ENCODE results near the gene RTN4RL1. TPM values are rescaled to one million over a fixed set of nuclear protein-coding genes. Genes with fewer than 3 reads are reported as not detected.

Gene RTN4RL1
- total and polyA plus RNA-seq, 4 experiments from 2014 or later, result 0.27 to 2.0 (median 0.39) TPM

- intact Hi-C loops (cut with micrococcal nuclease), result no loop called here
Measured at GRCh38 chr17:2068031-2068518, 42.9 kb upstream of the RTN4RL1 start.

GRCh38 chr17:2067608-2068024, 42.5 kb upstream of the RTN4RL1 start:
- Mint-ChIP-seq H3K27ac (peak overlapping the region in 1 of 7 donors; percentile 61), H3K4me1 (peaks cover 14 to 26% (median 22%) of the 10 kb centered on the region in 4 donors), H3K27me3 (no peaks in the 10 kb centered on the region), H3K9me3 (no peaks in the 10 kb centered on the region), H3K36me3 (peaks cover 70 to 80% of the 10 kb centered on the region in 2 donors), H3K4me3 (no peak overlapping the region)
- peaks cover 32% of the 10 kb centered on the region for H3K36me3 ChIP-seq (ENCODE audit: insufficient read depth, low read length)
- no peaks in the 10 kb centered on the region for H3K9me3 ChIP-seq (ENCODE audit: control insufficient read depth in 1 of 2, low read length in 2 of 2)
- H3K27me3 ChIP-seq (ENCODE audit: insufficient read depth, low read length), result no peaks in the 10 kb centered on the region
- ChIA-PET POLR2A (ENCODE audit: partially characterized antibody) (interaction anchor here (1.2 kb wide), 1 partner anchor 22 kb away, joined by 4 read pairs; no protein-coding TSS in a partner anchor), CTCF (ENCODE audit: partially characterized antibody) (interaction anchor here (1.3 kb wide), 1 partner anchor 215 kb away, joined by 3 read pairs; no protein-coding TSS in a partner anchor)
- intact Hi-C loops (cut with micrococcal nuclease), result no loop called here
- no peak overlapping the region for H3K27ac ChIP-seq (ENCODE audit: low read depth, low read length)
- no peak overlapping the region for H3K4me3 ChIP-seq (ENCODE audit: low read length in 2 of 2)
- H3K4me1 ChIP-seq (ENCODE audit: insufficient read depth, low read length), result peaks cover 27% of the 10 kb centered on the region
- DNase-seq, result no peak

More at GRCh38 chr17:2068031-2068518, 42.9 kb upstream of the RTN4RL1 start:
- Histone ChIP-seq H3K4me1 (ENCODE audit: insufficient read depth, low read length) (peaks cover 27% of the 10 kb centered on the region), H3K4me3 (ENCODE audit: low read length in 2 of 2) (no peak overlapping the region), H3K27me3 (ENCODE audit: insufficient read depth, low read length) (no peaks in the 10 kb centered on the region), H3K9me3 (ENCODE audit: control insufficient read depth in 1 of 2, low read length in 2 of 2) (no peaks in the 10 kb centered on the region), H3K27ac (ENCODE audit: low read depth, low read length) (no peak overlapping the region), H3K36me3 (ENCODE audit: insufficient read depth, low read length) (peaks cover 33% of the 10 kb centered on the region)
- POLR2A ChIA-PET (ENCODE audit: partially characterized antibody), result interaction anchor here (1.0 kb wide), 1 partner anchor 19 kb away, joined by 3 read pairs; no protein-coding TSS in a partner anchor
- Mint-ChIP-seq H3K4me3 (no peak overlapping the region), H3K27ac (peak overlapping the region in 2 of 7 donors; percentile 61 to 79), H3K27me3 (no peaks in the 10 kb centered on the region), H3K36me3 (peaks cover 70 to 81% of the 10 kb centered on the region in 2 donors), H3K9me3 (no peaks in the 10 kb centered on the region), H3K4me1 (peaks cover 14 to 26% (median 22%) of the 10 kb centered on the region in 4 donors)
- CTCF ChIA-PET (ENCODE audit: partially characterized antibody), result interaction anchor here (1.1 to 2.9 kb wide), 3 partner anchors 13 to 215 kb away, joined by 3 to 11 read pairs (median 3); partner anchors contain the start of gene HIC1
- no peak for DNase-seq

GRCh38 chr17:2067048-2067561, 42.0 kb upstream of the RTN4RL1 start:
- Histone ChIP-seq H3K27me3 (ENCODE audit: insufficient read depth, low read length) (no peaks in the 10 kb centered on the region), H3K4me1 (ENCODE audit: insufficient read depth, low read length) (peaks cover 27% of the 10 kb centered on the region), H3K27ac (ENCODE audit: low read depth, low read length) (no peak overlapping the region), H3K4me3 (ENCODE audit: low read length in 2 of 2) (no peak overlapping the region), H3K9me3 (ENCODE audit: control insufficient read depth in 1 of 2, low read length in 2 of 2) (no peaks in the 10 kb centered on the region), H3K36me3 (ENCODE audit: insufficient read depth, low read length) (peaks cover 28% of the 10 kb centered on the region)
- peak overlapping the region in 1 of 7 donors; percentile 12 for H3K27ac Mint-ChIP-seq
- ChIA-PET POLR2A (ENCODE audit: partially characterized antibody) (interaction anchor here (1.2 kb wide), 1 partner anchor 22 kb away, joined by 4 read pairs; no protein-coding TSS in a partner anchor), CTCF (ENCODE audit: partially characterized antibody) (interaction anchor here (0.6 kb wide), 1 partner anchor 373 kb away, joined by 4 read pairs; no protein-coding TSS in a partner anchor)
- H3K4me1 Mint-ChIP-seq, result peaks cover 14 to 26% (median 19%) of the 10 kb centered on the region in 4 donors
- DNase-seq, result peak in 1 of 5 donors; percentile 4
- no peak overlapping the region for H3K4me3 Mint-ChIP-seq
- H3K36me3 Mint-ChIP-seq, result peaks cover 70 to 80% of the 10 kb centered on the region in 2 donors
- intact Hi-C loops (cut with micrococcal nuclease), result no loop called here
- H3K27me3 Mint-ChIP-seq, result no peaks in the 10 kb centered on the region
- H3K9me3 Mint-ChIP-seq, result no peaks in the 10 kb centered on the region

GRCh38 chr17:2065949-2066400, 40.8 kb upstream of the RTN4RL1 start:
- H3K36me3 Mint-ChIP-seq, result peaks cover 65 to 79% of the 10 kb centered on the region in 2 donors
- no peaks in the 10 kb centered on the region for H3K9me3 Mint-ChIP-seq
- intact Hi-C loops (cut with micrococcal nuclease), result no loop called here
- H3K4me3 Mint-ChIP-seq, result no peak overlapping the region
- no peaks in the 10 kb centered on the region for H3K27me3 ChIP-seq (ENCODE audit: insufficient read depth, low read length)
- CTCF ChIA-PET (ENCODE audit: partially characterized antibody), result interaction anchor here (0.7 to 2.7 kb wide), 5 partner anchors 9 to 179 kb away, joined by 3 to 15 read pairs (median 6); no protein-coding TSS in a partner anchor
- no peak overlapping the region for H3K27ac ChIP-seq (ENCODE audit: low read depth, low read length)
- peaks cover 28% of the 10 kb centered on the region for H3K36me3 ChIP-seq (ENCODE audit: insufficient read depth, low read length)
- no peaks in the 10 kb centered on the region for H3K27me3 Mint-ChIP-seq
- H3K4me3 ChIP-seq (ENCODE audit: low read length in 2 of 2), result no peak overlapping the region
- peaks cover 12 to 21% (median 16%) of the 10 kb centered on the region in 4 donors for H3K4me1 Mint-ChIP-seq
- peaks cover 25% of the 10 kb centered on the region for H3K4me1 ChIP-seq (ENCODE audit: insufficient read depth, low read length)
- peak in 1 of 5 donors; percentile 25 for DNase-seq
- no peaks in the 10 kb centered on the region for H3K9me3 ChIP-seq (ENCODE audit: control insufficient read depth in 1 of 2, low read length in 2 of 2)
- peak overlapping the region in 5 of 7 donors; percentile 2 to 72 (median 18) for H3K27ac Mint-ChIP-seq
- POLR2A ChIA-PET (ENCODE audit: partially characterized antibody), result interaction anchor here (2.6 kb wide), 1 partner anchor 10 kb away, joined by 11 read pairs; no protein-coding TSS in a partner anchor

GRCh38 chr17:2064980-2065785, 40.0 kb upstream of the RTN4RL1 start:
- intact Hi-C loops (cut with micrococcal nuclease), result no loop called here
- no peak overlapping the region for H3K4me3 Mint-ChIP-seq
- H3K4me1 Mint-ChIP-seq, result peaks cover 8 to 15% (median 12%) of the 10 kb centered on the region in 4 donors
- CTCF ChIA-PET (ENCODE audit: partially characterized antibody), result interaction anchor here (0.7 to 2.7 kb wide), 5 partner anchors 8 to 180 kb away, joined by 3 to 15 read pairs (median 6); no protein-coding TSS in a partner anchor
- Histone ChIP-seq H3K36me3 (ENCODE audit: insufficient read depth, low read length) (peaks cover 28% of the 10 kb centered on the region), H3K27me3 (ENCODE audit: insufficient read depth, low read length) (no peaks in the 10 kb centered on the region), H3K4me1 (ENCODE audit: insufficient read depth, low read length) (peaks cover 17% of the 10 kb centered on the region), H3K27ac (ENCODE audit: low read depth, low read length) (no peak overlapping the region), H3K9me3 (ENCODE audit: control insufficient read depth in 1 of 2, low read length in 2 of 2) (no peaks in the 10 kb centered on the region), H3K4me3 (ENCODE audit: low read length in 2 of 2) (no peak overlapping the region)
- H3K27me3 Mint-ChIP-seq, result no peaks in the 10 kb centered on the region
- H3K9me3 Mint-ChIP-seq, result no peaks in the 10 kb centered on the region
- DNase-seq, result peak in 3 of 5 donors; percentile 38 to 61 (median 42)
- peak overlapping the region; percentile 19 to 93 (median 77) for H3K27ac Mint-ChIP-seq
- H3K36me3 Mint-ChIP-seq, result peaks cover 69 to 79% of the 10 kb centered on the region in 2 donors
- POLR2A ChIA-PET (ENCODE audit: partially characterized antibody), result interaction anchor here (2.6 kb wide), 1 partner anchor 9 kb away, joined by 11 read pairs; no protein-coding TSS in a partner anchor

- H3K4me3 Mint-ChIP-seq, result peak overlapping the region in 2 of 8 donors; percentile 41 to 54
- no peak overlapping the region for H3K4me3 ChIP-seq (ENCODE audit: low read length in 2 of 2)
- no peaks in the 10 kb centered on the region for H3K27me3 Mint-ChIP-seq
- peak overlapping the region; percentile 19 to 93 (median 77) for H3K27ac Mint-ChIP-seq
- ChIA-PET CTCF (ENCODE audit: partially characterized antibody) (interaction anchor here (1.7 to 2.7 kb wide), 2 partner anchors 9 to 181 kb away, joined by 6 to 15 read pairs; no protein-coding TSS in a partner anchor), POLR2A (ENCODE audit: partially characterized antibody) (interaction anchor here (2.6 kb wide), 1 partner anchor 8 kb away, joined by 11 read pairs; no protein-coding TSS in a partner anchor)
- H3K4me1 Mint-ChIP-seq, result peaks cover 7 to 13% (median 8%) of the 10 kb centered on the region in 4 donors
- DNase-seq, result no peak
- intact Hi-C loops (cut with micrococcal nuclease), result no loop called here
- peaks cover 12% of the 10 kb centered on the region for H3K4me1 ChIP-seq (ENCODE audit: insufficient read depth, low read length)
- peaks cover 28% of the 10 kb centered on the region for H3K36me3 ChIP-seq (ENCODE audit: insufficient read depth, low read length)
- no peaks in the 10 kb centered on the region for H3K9me3 Mint-ChIP-seq
- no peaks in the 10 kb centered on the region for H3K27me3 ChIP-seq (ENCODE audit: insufficient read depth, low read length)
- H3K27ac ChIP-seq (ENCODE audit: low read depth, low read length), result no peak overlapping the region
- peaks cover 65 to 73% of the 10 kb centered on the region in 2 donors for H3K36me3 Mint-ChIP-seq
- H3K9me3 ChIP-seq (ENCODE audit: control insufficient read depth in 1 of 2, low read length in 2 of 2), result no peaks in the 10 kb centered on the region
Measured at GRCh38 chr17:2064520-2064971, 39.4 kb upstream of the RTN4RL1 start.

Measured in CD4-positive, alpha-beta memory T cell (primary cell).